Right lobe of liver (tissue), 6 donors: Measurements from ENCODE around the gene BCKDHB. TPM values are rescaled to one million over a fixed set of nuclear protein-coding genes. Genes with fewer than 3 reads are reported as not detected.

Source experiments
- ATAC-seq, 4 donors: fragments of 200-7000 bp; cut with Tn5 transposase; one replicate each; pipeline ENCODE4 v1.9.1; 2020; ENCODE audit warnings: mild to moderate bottlenecking in 4 of 4, moderate library complexity in 4 of 4
- DNase-seq, 3 donors: peaks; one replicate each; pipeline ENCODE4 v3.0.0-alpha.2; 2020
- H3K27ac ChIP-seq, 3 donors: fragments of 200-600 bp; one replicate each; pipeline ENCODE4 v1.8.0; 2022
- H3K27me3 ChIP-seq, 2 donors: fragments of 200-600 bp; one replicate each; pipeline ENCODE4 v1.8.0; 2022
- H3K36me3 ChIP-seq, 4 donors: fragments of 200-600 bp; sonication (generic) in 1 of 4; one replicate each; pipeline versions ENCODE4 v1.5.1 to v1.8.0; 2017 to 2022; ENCODE audit warnings: control low read depth in 1 of 4
- H3K4me1 ChIP-seq, 4 donors: fragments of 200-600 bp; sonication (generic) in 1 of 4; one replicate each; pipeline versions ENCODE4 v1.5.1 to v1.8.0; 2017 to 2022; ENCODE audit warnings: control low read depth in 1 of 4
- H3K4me3 ChIP-seq, 3 donors: fragments of 200-600 bp; one replicate each; pipeline ENCODE4 v1.8.0; 2022
- H3K9me3 ChIP-seq, 4 donors: fragments of 200-600 bp; sonication (generic) in 1 of 4; one replicate each; pipeline versions ENCODE4 v1.5.1 to v1.8.0; 2017 to 2022; ENCODE audit warnings: control low read depth in 1 of 4
- POLR2A ChIP-seq: fragments of 450-650 bp; IDR thresholded peaks from one replicate; pipeline ENCODE4 v1.6.1; 2017; ENCODE audit warnings: antibody characterized with exemption, mild to moderate bottlenecking
- WGBS: methylation state at CpG from one replicate; pipeline ENCODE4 v1.1.6; 2018; ENCODE audit warnings: low coverage, low lambda C conversion rate; ENCODE audit not compliant: insufficient coverage; ENCODE audit errors: missing lambda C conversion rate; 5-methylcytosine and 5-hydroxymethylcytosine counted together
- intact Hi-C, 2 donors: fragments of 100-400 bp; cut with DNase I; formaldehyde crosslinking; loops; one replicate each; pipeline versions ENCODE4 v1.11.2 to v1.14.1; 2022
- total RNA-seq, 6 experiments: library from RNA; depleted of rRNA in 2 of 6; stranded (reverse); fragments of >200 nt in 2 of 6; fragmentation: NEBNext Ultra II Directional in 3 of 6; extraction: Animal tissue kit (Norgen Biotek cat#: 25700) in 3 of 6; gene quantifications; one replicate each; pipeline versions ENCODE4 v1.1.0 to v1.2.4, GENCODE V29; 2016 to 2023
- TF ChIP-seq, protein P1 (sequence below), 4 donors: fragments of 200-600 bp in 3 of 4; fragments of 450-650 bp in 1 of 4; IDR thresholded peaks; one replicate each; pipeline versions ENCODE4 v1.5.1 to v1.8.0; 2016 to 2022; ENCODE audit warnings: antibody characterized with exemption in 4 of 4, mild to moderate bottlenecking in 2 of 4
- donor health status: DM: no; HTN: yes; CAD: no.
- donor health status: DM: no; HTN: no; CAD: no.
- donor health status: DM: no; HTN: no; CAD: no.
- donor health status: DM: no; HTN: yes; CAD: no.
- donor health status: DM: no; HTN: yes; CAD: no.

Gene BCKDHB
- total RNA-seq, 6 experiments from 2014 or later: 22.1 to 57.2 (median 43.9) TPM

- WGBS: 59% methylated on average over 3 of the region's 3 CpGs
- Histone ChIP-seq H3K27me3 (no peaks in the 10 kb centered on the region), H3K4me1 (no peaks in the 10 kb centered on the region), H3K27ac (no peak overlapping the region), H3K4me3 (no peak overlapping the region), H3K9me3 (no peaks in the 10 kb centered on the region), H3K36me3 (peaks cover 0 to 4% (median 2%) of the 10 kb centered on the region in 4 donors)
- intact Hi-C loops: no loop called here
- no peak for TF ChIP-seq POLR2A
- TF ChIP-seq, protein P1, sequence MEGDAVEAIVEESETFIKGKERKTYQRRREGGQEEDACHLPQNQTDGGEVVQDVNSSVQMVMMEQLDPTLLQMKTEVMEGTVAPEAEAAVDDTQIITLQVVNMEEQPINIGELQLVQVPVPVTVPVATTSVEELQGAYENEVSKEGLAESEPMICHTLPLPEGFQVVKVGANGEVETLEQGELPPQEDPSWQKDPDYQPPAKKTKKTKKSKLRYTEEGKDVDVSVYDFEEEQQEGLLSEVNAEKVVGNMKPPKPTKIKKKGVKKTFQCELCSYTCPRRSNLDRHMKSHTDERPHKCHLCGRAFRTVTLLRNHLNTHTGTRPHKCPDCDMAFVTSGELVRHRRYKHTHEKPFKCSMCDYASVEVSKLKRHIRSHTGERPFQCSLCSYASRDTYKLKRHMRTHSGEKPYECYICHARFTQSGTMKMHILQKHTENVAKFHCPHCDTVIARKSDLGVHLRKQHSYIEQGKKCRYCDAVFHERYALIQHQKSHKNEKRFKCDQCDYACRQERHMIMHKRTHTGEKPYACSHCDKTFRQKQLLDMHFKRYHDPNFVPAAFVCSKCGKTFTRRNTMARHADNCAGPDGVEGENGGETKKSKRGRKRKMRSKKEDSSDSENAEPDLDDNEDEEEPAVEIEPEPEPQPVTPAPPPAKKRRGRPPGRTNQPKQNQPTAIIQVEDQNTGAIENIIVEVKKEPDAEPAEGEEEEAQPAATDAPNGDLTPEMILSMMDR (IDR thresholded peaks at IDR 0.05): no peak
- ATAC-seq: no peak
- DNase-seq: no peak
Measured at GRCh38 chr6:80174900-80175572, 68.6 kb downstream of the BCKDHB start.

DNA sequence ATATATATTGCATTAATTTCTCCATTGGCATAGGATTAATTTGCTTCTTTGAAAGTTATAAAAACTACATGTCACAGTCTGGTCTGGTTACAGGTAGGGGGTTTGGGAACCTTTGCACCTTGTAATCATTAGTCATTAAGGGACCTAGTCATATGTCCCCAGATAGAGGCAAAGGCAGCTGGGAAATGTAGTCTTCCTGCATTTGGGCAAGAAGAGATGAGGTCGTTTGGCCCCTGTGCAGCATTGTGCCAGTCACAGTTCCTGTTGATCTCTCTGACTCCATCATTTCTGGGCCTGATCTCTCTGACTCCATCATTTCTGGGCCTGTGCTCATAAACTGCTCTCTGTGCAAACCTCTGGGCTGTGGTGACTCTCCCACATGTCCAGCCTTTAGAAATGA lies 73.2 kb downstream of the BCKDHB start:
- WGBS: 38% methylated on average over 1 of the region's 1 CpG
- Histone ChIP-seq H3K36me3 (peaks cover 0 to 4% (median 0%) of the 10 kb centered on the region in 4 donors), H3K9me3 (no peaks in the 10 kb centered on the region), H3K4me1 (no peaks in the 10 kb centered on the region), H3K27me3 (no peaks in the 10 kb centered on the region), H3K27ac (no peak overlapping the region), H3K4me3 (no peak overlapping the region)
- TF ChIP-seq, protein P1 (IDR thresholded peaks at IDR 0.05): no peak
- TF ChIP-seq POLR2A: no peak
- DNase-seq (no peak), ATAC-seq (peak in 1 of 4 donors; percentile 48)
- intact Hi-C loops: no loop called here

GRCh38 chr6:80181352-80182081 lies 75.0 kb downstream of the BCKDHB start:
- H3K4me1 ChIP-seq: no peaks in the 10 kb centered on the region
- TF ChIP-seq, protein P1 (IDR thresholded peaks at IDR 0.05): no peak
- TF ChIP-seq POLR2A: no peak
- WGBS: 89% methylated on average over 4 of the region's 4 CpGs
- no peak overlapping the region for H3K4me3 ChIP-seq
- DNase-seq: no peak
- H3K36me3 ChIP-seq: no peaks in the 10 kb centered on the region
- intact Hi-C loops: no loop called here
- ATAC-seq: no peak
- no peak overlapping the region for H3K27ac ChIP-seq
- H3K9me3 ChIP-seq: no peaks in the 10 kb centered on the region
- H3K27me3 ChIP-seq: no peaks in the 10 kb centered on the region

DNA sequence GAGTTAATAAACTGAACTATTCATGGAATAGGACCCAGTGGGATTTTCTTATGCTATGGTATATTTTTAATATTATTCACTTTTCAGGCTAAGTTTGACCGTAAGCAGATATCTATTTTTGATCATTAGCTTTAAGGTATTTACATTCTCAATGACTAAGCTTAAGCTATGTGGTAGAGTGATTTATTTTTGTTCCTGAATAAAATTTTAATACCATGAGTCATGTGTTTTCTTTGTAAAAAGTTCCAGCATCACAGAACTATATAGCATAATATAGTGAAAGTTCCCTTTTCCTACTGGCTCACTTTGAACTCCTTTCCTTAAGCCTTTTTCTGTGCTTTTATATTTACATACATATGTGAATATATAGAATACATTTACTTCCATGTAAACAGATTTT lies 75.8 kb downstream of the BCKDHB start:
- WGBS: 90% methylated on average over 1 of the region's 1 CpG
- ATAC-seq (no peak), DNase-seq (no peak)
- Histone ChIP-seq H3K27ac (no peak overlapping the region), H3K36me3 (no peaks in the 10 kb centered on the region), H3K27me3 (no peaks in the 10 kb centered on the region), H3K9me3 (no peaks in the 10 kb centered on the region), H3K4me1 (no peaks in the 10 kb centered on the region), H3K4me3 (no peak overlapping the region)
- TF ChIP-seq, protein P1 (IDR thresholded peaks at IDR 0.05): no peak
- TF ChIP-seq POLR2A: no peak
- intact Hi-C loops: no loop called here
